H4 (cell line): ENCODE measurements around the gene CEBPG. TPM values are rescaled to one million over a fixed set of nuclear protein-coding genes. Genes with fewer than 3 reads are reported as not detected.

Experiments used
- DNase-seq: peaks from one replicate; pipeline ENCODE4 v3.0.0-alpha.2; 2015; ENCODE audit warnings: low spot score
- total RNA-seq: library from RNA; depleted of rRNA; stranded (reverse); fragments of >200 nt; shearing (Covaris generic); gene quantifications from 2 replicates; pipeline ENCODE4 v1.2.3, GENCODE V29; 2014

Gene CEBPG
- total RNA-seq, 1 experiment from 2014 or later = 36.4 TPM

DNA sequence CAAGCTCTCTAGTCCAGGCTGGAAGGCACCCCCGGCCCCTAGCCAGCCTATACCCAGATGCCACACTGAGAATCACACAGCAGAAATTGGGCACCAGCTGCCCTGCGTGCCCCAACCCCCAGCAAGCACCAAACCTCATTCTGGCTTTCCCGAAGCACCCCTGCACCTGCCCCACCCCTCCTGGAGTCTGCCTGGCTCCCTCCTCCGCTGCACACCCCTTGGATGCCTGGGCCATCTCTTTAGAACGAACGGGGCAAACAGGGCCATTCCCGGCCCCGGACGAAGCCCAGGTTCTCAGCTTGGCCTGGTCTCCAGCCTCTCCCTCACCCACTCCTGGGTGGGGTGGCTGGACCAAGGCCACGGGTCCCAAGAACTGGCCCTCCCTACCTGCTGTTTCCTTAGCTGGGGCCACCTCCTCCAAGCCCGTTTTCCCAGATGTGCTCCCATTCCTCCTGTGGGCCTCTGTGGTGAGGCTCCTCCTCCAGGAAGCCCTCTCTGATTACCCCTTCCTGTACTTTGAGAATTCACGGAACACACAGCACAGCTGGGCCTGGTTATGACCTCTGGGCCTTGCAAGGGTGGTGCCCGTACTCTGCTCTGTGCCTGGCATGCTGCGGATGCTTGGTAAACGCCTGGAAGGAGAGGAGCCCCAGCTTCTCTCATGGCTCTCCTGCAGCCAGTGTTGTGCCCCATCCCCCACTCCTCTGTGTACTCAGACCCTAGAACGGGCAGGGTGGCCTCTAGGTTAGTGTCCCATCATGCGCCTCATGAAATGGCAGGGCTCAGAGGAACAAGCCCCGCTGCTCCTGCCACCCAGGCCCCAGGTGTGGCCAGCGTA, 21.4 kb downstream of the CEBPG start:
- no peak for DNase-seq

GRCh38 chr19:33395561-33396550, 22.3 kb downstream of the CEBPG start:
- no peak for DNase-seq

GRCh38 chr19:33396701-33397535, 23.4 kb downstream of the CEBPG start:
- DNase-seq = no peak

GRCh38 chr19:33397536-33398360, 24.2 kb downstream of the CEBPG start:
- DNase-seq = no peak

DNA sequence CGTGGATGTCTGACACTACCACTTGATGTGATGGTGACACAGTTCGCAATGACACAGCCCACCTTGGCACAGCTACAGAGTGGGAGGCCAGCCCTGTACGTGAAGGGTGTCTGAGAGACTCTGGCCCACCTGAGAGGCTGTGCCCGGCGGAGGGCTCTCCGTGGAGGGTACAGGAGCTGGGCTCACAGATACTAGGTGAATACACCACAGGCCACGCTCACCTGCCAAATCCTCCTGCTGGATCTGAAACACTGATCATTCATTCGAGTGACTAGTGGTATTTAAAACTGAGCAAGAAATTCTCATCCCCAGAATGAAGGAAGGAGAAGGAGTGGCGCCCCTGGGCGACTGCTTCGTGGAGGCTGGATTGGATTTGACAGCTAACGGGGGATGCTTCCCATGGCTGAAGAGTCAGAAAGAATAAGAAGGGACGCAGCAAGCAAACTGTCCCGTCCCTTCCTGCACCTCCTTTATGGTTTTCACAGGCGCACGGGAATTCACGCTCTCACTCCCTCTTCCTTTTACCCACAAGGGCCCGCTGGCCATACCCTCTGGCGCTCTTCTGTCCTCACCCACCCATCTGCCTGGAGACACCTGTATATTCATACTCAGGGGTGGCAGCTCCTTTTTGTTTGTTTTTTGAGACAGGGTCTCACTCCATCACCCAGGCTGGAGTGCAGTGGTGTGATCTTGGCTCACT, 25.0 kb downstream of the CEBPG start:
- no peak for DNase-seq

DNA sequence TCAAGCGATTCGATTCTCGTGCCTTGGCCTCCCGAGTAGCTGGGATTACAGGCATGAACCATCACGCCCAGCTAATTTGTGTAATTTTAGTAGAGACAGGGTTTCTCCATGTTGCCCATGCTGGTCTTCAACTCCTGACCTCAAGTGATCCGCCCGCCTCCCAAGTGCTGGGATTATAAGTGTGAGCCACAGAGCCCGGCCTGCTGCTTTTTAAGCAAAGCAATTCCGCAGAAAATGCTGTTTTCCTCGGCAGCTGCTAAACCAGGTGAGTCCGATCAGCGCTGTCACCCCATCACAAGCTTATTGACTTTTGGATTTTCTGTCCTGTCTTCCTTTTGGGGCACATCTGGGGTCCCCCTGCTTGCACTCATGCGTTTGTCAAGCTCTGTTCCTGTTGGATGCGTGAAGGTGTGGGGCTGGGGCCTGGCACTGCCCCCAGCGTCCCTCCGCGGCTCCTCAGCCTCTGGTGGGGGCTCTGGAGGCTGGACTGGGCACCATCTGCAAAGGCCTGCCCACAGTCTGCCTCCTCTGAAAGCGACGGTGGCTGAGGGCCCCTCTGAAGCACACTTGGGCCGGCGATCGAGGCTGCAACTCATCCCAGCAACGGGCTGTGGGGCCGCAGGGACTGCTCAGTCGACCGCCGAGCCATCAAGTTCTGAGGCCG, 25.7 kb downstream of the CEBPG start:
- no peak for DNase-seq

DNA sequence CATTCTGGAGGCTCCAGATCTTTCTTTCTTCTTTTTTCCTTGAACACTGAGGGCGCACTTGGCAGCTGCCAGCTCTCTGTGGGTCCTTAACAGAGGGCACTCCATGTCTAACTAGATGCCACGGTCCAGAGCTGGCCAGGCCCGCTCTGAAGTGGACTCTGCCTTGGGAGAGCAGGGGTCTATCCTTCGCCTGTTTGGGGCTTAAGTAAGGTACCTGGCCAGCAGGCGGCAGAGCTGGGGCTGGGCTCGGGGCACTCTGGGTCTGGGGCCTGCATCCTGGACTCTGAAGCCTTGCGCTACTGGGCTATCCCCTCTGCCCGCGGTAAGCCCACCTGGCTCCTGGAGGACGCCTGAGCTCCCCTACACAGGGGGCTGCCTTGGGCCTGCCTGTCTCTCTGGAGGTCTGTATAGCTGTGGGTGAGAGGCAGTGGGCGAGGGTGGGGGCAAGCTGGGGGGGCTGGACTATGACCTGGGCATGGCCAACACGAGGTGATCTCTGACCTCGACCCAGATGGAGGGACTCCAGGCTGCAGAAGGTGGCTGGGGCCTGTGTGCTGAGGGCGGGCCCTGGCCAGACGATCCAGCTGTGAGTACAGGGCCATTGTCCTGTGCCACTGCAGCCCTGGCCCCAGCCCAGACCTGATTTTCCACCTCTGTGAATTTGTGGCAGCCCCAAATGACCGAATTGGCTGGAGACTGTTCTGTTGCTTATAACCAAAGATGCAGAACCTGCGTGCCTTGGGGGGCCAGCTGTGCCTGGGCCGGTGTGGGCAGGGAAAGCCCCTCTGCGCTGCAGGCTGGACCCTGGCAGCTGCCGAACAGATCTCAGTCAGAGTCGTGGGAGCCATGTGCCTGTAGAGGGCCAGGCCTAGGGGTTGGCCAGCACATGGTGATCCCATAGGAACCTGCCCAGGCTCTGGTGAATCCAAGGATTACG, 26.5 kb downstream of the CEBPG start:
- DNase-seq = no peak

- no peak for DNase-seq
Measured at GRCh38 chr19:33400856-33401682, 27.6 kb downstream of the CEBPG start.

GRCh38 chr19:33401683-33402420, 28.3 kb downstream of the CEBPG start:
- no peak for DNase-seq

GRCh38 chr19:33402421-33403220, 29.1 kb downstream of the CEBPG start:
- no peak for DNase-seq

GRCh38 chr19:33403221-33403972, 29.9 kb downstream of the CEBPG start:
- no peak for DNase-seq

DNA sequence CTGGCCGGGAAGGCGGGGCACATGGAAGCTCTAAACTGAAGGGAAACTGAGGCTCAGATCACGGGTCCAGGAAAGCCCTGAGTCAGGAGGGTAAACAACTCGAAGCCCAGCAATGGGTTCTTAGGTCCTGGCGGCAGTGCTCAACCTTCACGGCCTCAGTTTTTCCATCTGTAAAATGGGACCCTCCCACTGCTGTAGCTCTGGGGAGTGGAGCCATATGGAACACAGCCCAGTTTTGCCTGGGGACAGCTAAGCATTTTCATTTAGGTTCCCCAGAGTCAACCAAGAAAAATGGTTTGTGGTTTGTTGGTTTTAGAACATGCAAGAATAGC, 30.4 kb downstream of the CEBPG start:
- DNase-seq = no peak

GRCh38 chr19:33404506-33405253, 31.2 kb downstream of the CEBPG start:
- DNase-seq = no peak

DNA sequence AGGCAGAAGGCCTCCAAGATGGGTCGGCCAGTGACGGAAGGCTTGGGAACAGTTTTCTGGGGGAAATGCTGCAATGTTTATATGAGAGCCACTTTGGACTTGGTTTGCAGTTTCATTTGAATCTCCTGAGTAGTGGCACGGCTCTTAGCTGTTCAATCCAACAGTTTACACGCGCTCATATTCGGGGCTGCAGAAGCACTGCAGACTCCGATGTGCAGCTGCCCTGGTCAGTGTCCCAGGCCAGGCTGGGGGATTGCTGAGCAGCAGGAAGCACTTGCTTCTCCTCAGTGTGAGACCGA, 31.7 kb downstream of the CEBPG start:
- no peak for DNase-seq
